ENCODE measurements around the gene TSTD2.

- TF ChIP-seq CTCF (IDR thresholded peaks at IDR 0.05): no peak
- no peak for TF ChIP-seq GABPB1 (CRISPR knock-in tag; IDR thresholded peaks at IDR 0.05)
- no peak for TF ChIP-seq NR2C2 (CRISPR knock-in tag; IDR thresholded peaks at IDR 0.05)
- TF ChIP-seq ZNF396 (CRISPR knock-in tag; IDR thresholded peaks at IDR 0.05; ENCODE audit: borderline replicate concordance): no peak
- no peak for TF ChIP-seq ZNF263 (CRISPR knock-in tag; IDR thresholded peaks at IDR 0.05; ENCODE audit: low read depth)
- no peak for TF ChIP-seq MAX (CRISPR knock-in tag; IDR thresholded peaks at IDR 0.05)
- TF ChIP-seq ATF2 (CRISPR knock-in tag; IDR thresholded peaks at IDR 0.05; ENCODE audit: borderline replicate concordance, low read depth): no peak
- TF ChIP-seq CREM (CRISPR knock-in tag; IDR thresholded peaks at IDR 0.05): no peak
Observed at GRCh38 chr9:97556721-97557605, 76.2 kb downstream of the TSTD2 start.
